Ectodermal cell (in vitro differentiated cells): ENCODE measurements around the gene CACNA1E.

Experiments
- H3K27ac ChIP-seq: 2 replicates; pipeline ENCODE4 v1.7.0; 2013; ENCODE audit warnings: mild to moderate bottlenecking, low read depth, low read length; ENCODE audit not compliant: insufficient read depth, poor library complexity, severe bottlenecking
- H3K27me3 ChIP-seq: 2 replicates; pipeline ENCODE4 v1.7.0; 2013; ENCODE audit warnings: mild to moderate bottlenecking, low read length; ENCODE audit not compliant: insufficient read depth, control insufficient read depth, poor library complexity, severe bottlenecking
- H3K36me3 ChIP-seq: one replicate; pipeline ENCODE4 v1.7.0; 2013; ENCODE audit warnings: low read length; ENCODE audit not compliant: control insufficient read depth, insufficient read depth
- H3K4me1 ChIP-seq: one replicate; pipeline ENCODE4 v1.7.0; 2013; ENCODE audit warnings: low read length; ENCODE audit not compliant: control insufficient read depth, insufficient read depth
- H3K4me3 ChIP-seq: 2 replicates; pipeline ENCODE4 v1.7.0; 2013; ENCODE audit warnings: low read depth, low read length, control low read depth; ENCODE audit not compliant: insufficient read depth
- H3K9me3 ChIP-seq: 2 replicates; pipeline ENCODE4 v1.7.0; 2013; ENCODE audit warnings: mild to moderate bottlenecking, low read length, moderate library complexity; ENCODE audit not compliant: control insufficient read depth
- WGBS, 2 experiments: methylation state at CpG; one replicate each; pipeline ENCODE4 v1.1.7; 2013; ENCODE audit warnings: missing lambda C conversion rate in 2 of 2; 5-methylcytosine and 5-hydroxymethylcytosine counted together

CACNA1E gene

DNA sequence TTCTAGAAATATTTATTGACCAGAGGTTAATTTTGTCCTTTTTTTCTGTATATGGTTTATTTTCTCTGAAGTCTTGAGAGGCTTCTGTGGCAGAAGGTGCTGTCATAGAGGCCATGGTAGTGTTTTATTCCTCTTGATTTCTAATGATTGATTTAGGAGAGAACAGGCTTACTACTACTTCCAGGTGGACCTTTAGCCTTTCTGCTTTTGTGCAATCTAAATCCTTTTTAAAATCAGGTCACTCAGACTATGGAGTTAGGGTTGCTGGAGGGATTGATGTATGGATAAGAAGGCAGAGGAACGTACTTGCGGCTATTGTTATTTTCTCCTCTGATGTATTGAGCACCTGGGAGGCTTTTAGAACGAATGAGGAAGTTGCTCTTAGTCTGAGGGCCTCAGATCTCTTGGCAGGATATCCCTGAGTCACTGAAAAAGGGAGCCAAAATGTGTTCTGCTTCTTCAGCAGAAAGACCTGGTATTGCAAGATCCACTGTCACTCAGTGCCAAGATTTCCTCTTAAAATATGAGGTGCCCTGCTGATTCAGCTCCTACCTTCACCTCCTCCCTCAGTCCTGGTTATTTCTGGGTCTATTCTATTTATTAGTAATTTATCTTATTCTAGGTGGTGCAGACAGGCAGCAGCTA lies 300.8 kb downstream of the CACNA1E start:
- H3K27me3 ChIP-seq, result no peaks in the 10 kb centered on the region
- H3K9me3 ChIP-seq, result no peaks in the 10 kb centered on the region
- H3K4me1 ChIP-seq, result peaks cover 6% of the 10 kb centered on the region
- 70 to 79% methylated on average over 3 of the region's 3 CpGs for WGBS, 2 experiments
- H3K36me3 ChIP-seq, result no peaks in the 10 kb centered on the region
- H3K27ac ChIP-seq, result no peak overlapping the region
- H3K4me3 ChIP-seq, result no peak overlapping the region

- Histone ChIP-seq H3K4me3 (no peak overlapping the region), H3K4me1 (no peaks in the 10 kb centered on the region), H3K27ac (no peak overlapping the region), H3K27me3 (no peaks in the 10 kb centered on the region), H3K36me3 (no peaks in the 10 kb centered on the region), H3K9me3 (no peaks in the 10 kb centered on the region)
- WGBS, 2 experiments, result 95 to 99% methylated on average over 2 of the region's 2 CpGs
Measured at GRCh38 chr1:181789395-181789794, 306.1 kb downstream of the CACNA1E start.

DNA sequence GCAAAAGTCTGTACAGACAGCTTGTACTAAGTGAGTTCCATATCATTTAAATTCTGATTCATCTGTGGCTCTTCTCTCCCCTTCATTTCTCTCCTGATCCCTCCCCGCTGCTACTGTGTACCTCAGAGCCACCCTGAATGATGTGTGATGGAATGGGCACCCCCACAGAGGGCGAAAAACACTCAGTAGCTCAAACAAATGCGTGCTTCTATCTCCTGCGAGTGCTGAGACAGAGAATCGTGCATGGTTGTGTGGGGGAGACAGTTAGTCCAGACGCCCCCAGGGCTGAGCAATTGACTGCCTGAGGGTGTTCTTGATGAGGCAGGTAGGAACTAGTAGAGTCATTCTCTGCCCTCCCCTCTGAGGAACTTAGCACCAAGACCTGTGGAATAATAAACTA lies 308.4 kb downstream of the CACNA1E start:
- no peaks in the 10 kb centered on the region for H3K4me1 ChIP-seq
- H3K9me3 ChIP-seq, result no peaks in the 10 kb centered on the region
- H3K36me3 ChIP-seq, result no peaks in the 10 kb centered on the region
- WGBS, 2 experiments, result 90 to 92% methylated on average over 6 of the region's 6 CpGs
- no peak overlapping the region for H3K27ac ChIP-seq
- no peaks in the 10 kb centered on the region for H3K27me3 ChIP-seq
- no peak overlapping the region for H3K4me3 ChIP-seq

GRCh38 chr1:181793831-181794230 lies 310.5 kb downstream of the CACNA1E start:
- H3K4me3 ChIP-seq, result no peak overlapping the region
- no peaks in the 10 kb centered on the region for H3K36me3 ChIP-seq
- H3K9me3 ChIP-seq, result no peaks in the 10 kb centered on the region
- 88 to 91% methylated on average over 7 of the region's 7 CpGs for WGBS, 2 experiments
- H3K4me1 ChIP-seq, result no peaks in the 10 kb centered on the region
- no peak overlapping the region for H3K27ac ChIP-seq
- H3K27me3 ChIP-seq, result no peaks in the 10 kb centered on the region

GRCh38 chr1:181794332-181794731 lies 311.0 kb downstream of the CACNA1E start:
- no peak overlapping the region for H3K4me3 ChIP-seq
- no peaks in the 10 kb centered on the region for H3K4me1 ChIP-seq
- no peaks in the 10 kb centered on the region for H3K36me3 ChIP-seq
- no peaks in the 10 kb centered on the region for H3K27me3 ChIP-seq
- 88 to 90% methylated on average over 3 of the region's 3 CpGs for WGBS, 2 experiments
- no peak overlapping the region for H3K27ac ChIP-seq
- H3K9me3 ChIP-seq, result no peaks in the 10 kb centered on the region

DNA sequence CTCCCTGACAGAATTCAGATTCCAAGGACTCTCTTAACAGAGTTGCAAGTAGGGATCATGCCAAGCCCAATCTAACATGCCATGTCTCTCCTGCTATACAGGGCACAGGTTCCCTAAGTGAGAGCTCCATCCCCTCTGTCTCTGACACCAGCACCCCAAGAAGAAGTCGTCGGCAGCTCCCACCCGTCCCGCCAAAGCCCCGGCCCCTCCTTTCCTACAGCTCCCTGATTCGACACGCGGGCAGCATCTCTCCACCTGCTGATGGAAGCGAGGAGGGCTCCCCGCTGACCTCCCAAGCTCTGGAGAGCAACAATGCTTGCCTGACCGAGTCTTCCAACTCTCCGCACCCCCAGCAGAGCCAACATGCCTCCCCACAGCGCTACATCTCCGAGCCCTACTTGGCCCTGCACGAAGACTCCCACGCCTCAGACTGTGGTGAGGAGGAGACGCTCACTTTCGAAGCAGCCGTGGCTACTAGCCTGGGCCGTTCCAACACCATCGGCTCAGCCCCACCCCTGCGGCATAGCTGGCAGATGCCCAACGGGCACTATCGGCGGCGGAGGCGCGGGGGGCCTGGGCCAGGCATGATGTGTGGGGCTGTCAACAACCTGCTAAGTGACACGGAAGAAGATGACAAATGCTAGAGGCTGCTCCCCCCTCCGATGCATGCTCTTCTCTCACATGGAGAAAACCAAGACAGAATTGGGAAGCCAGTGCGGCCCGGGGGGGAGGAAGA lies 315.0 kb downstream of the CACNA1E start:
- H3K4me3 ChIP-seq, result no peak overlapping the region
- H3K36me3 ChIP-seq, result no peaks in the 10 kb centered on the region
- no peak overlapping the region for H3K27ac ChIP-seq
- H3K27me3 ChIP-seq, result no peaks in the 10 kb centered on the region
- H3K4me1 ChIP-seq, result no peaks in the 10 kb centered on the region
- no peaks in the 10 kb centered on the region for H3K9me3 ChIP-seq
- 94 to 95% methylated on average over 30 to 32 of the region's 32 CpGs for WGBS, 2 experiments

GRCh38 chr1:181801617-181802016 lies 318.3 kb downstream of the CACNA1E start:
- no peak overlapping the region for H3K4me3 ChIP-seq
- H3K36me3 ChIP-seq, result no peaks in the 10 kb centered on the region
- H3K27ac ChIP-seq, result no peak overlapping the region
- H3K9me3 ChIP-seq, result no peaks in the 10 kb centered on the region
- WGBS, 2 experiments, result 89% methylated on average over 1 of the region's 1 CpG; no CpG with 5 or more reads in 1 of the 2 experiments
- H3K27me3 ChIP-seq, result no peaks in the 10 kb centered on the region
- H3K4me1 ChIP-seq, result no peaks in the 10 kb centered on the region

DNA sequence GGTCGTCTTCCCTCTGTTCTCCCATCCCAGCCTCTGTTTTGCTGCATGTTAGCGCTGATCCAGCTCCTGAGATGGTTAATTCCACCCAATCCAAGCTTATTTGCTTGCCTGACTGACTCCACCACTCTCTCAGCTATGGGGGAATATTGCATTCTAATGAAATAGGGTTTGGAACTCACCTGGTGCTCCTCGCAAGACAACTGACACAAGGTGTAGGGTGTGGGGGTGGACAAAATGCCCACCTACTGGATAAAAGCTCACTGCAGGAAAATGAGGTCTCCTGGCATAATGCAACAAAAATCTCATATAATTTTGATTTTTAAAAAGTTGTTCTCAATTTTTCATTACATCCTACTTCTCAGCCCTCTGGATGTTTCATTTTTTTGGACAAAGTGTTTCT lies 319.1 kb downstream of the CACNA1E start:
- Histone ChIP-seq H3K4me3 (no peak overlapping the region), H3K27ac (no peak overlapping the region), H3K36me3 (no peaks in the 10 kb centered on the region), H3K9me3 (no peaks in the 10 kb centered on the region), H3K27me3 (no peaks in the 10 kb centered on the region), H3K4me1 (no peaks in the 10 kb centered on the region)
- 93 to 94% methylated on average over 3 of the region's 3 CpGs for WGBS, 2 experiments

- no peaks in the 10 kb centered on the region for H3K9me3 ChIP-seq
- no peaks in the 10 kb centered on the region for H3K36me3 ChIP-seq
- no peaks in the 10 kb centered on the region for H3K4me1 ChIP-seq
- H3K27ac ChIP-seq, result no peak overlapping the region
- no peaks in the 10 kb centered on the region for H3K27me3 ChIP-seq
- no peak overlapping the region for H3K4me3 ChIP-seq
- 95 to 98% methylated on average over 3 of the region's 3 CpGs for WGBS, 2 experiments
Measured at GRCh38 chr1:181803421-181803820, 320.1 kb downstream of the CACNA1E start.

GRCh38 chr1:181804989-181805388 lies 321.7 kb downstream of the CACNA1E start:
- Histone ChIP-seq H3K9me3 (no peaks in the 10 kb centered on the region), H3K4me1 (no peaks in the 10 kb centered on the region), H3K27ac (no peak overlapping the region), H3K36me3 (no peaks in the 10 kb centered on the region), H3K27me3 (no peaks in the 10 kb centered on the region), H3K4me3 (no peak overlapping the region)
- WGBS, 2 experiments, result 90 to 96% methylated on average over 1 to 2 of the region's 2 CpGs
